ENCODE results near the gene CDC25B. TPM values are rescaled to one million over a fixed set of nuclear protein-coding genes. Genes with fewer than 3 reads are reported as not detected.

CDC25B gene
- total and polyA plus RNA-seq, 10 of the 15 experiments (the other 5 are each of a cell fraction or from before 2014, with no cell fraction given) = 4.6 to 58.8 (median 24.6) TPM

GRCh38 chr20:3795511-3796468 is at the start of gene CDC25B (continued):
- TF ChIP-seq IRF4 (IDR thresholded peaks at IDR 0.05; ENCODE audit: low read depth, low read length) (no peak), TARDBP (IDR thresholded peaks at IDR 0.05; ENCODE audit: borderline replicate concordance) (no peak), IRF5 (IDR thresholded peaks at IDR 0.05; ENCODE audit: borderline replicate concordance) (no peak), GATAD2B (conservative IDR thresholded peaks at IDR 0.05; ENCODE audit: low read depth) (peak; percentile 78; the same call in 1 of the 2 replicates), E2F4 (IDR thresholded peaks at IDR 0.05; ENCODE audit: low read depth, low read length) (peak; percentile 95), LARP7 (IDR thresholded peaks at IDR 0.05) (peak; percentile 72; the same call in 1 of the 2 replicates), MYC (IDR thresholded peaks at IDR 0.05; ENCODE audit: insufficient read depth, insufficient read length, insufficient replicate concordance, low read length, severe bottlenecking) (no peak), MTA3 (IDR thresholded peaks at IDR 0.05; ENCODE audit: borderline replicate concordance, low read length) (no peak), HDGF (IDR thresholded peaks at IDR 0.05) (peak; percentile 21; the same call in 1 of the 2 replicates), E4F1 (IDR thresholded peaks at IDR 0.05; ENCODE audit: borderline replicate concordance, partially characterized antibody) (no peak)

Data from GM12878 (cell line).